Colonic mucosa (tissue), 4 donors: ENCODE results near the gene SMCO4. TPM values are rescaled to one million over a fixed set of nuclear protein-coding genes. Genes with fewer than 3 reads are reported as not detected.

ENCODE experiments used
- DNase-seq: peaks from one replicate; pipeline ENCODE4 v3.0.0-alpha.2; 2020
- H3K27ac ChIP-seq: fragments of 200-600 bp; one replicate; pipeline ENCODE4 v1.8.0; 2021
- H3K27me3 ChIP-seq: fragments of 200-600 bp; one replicate; pipeline ENCODE4 v1.8.0; 2021
- H3K36me3 ChIP-seq: fragments of 200-600 bp; one replicate; pipeline ENCODE4 v1.8.0; 2021
- H3K4me1 ChIP-seq: fragments of 200-600 bp; one replicate; pipeline ENCODE4 v1.8.0; 2021; ENCODE audit warnings: mild to moderate bottlenecking
- H3K4me3 ChIP-seq: fragments of 200-600 bp; one replicate; pipeline ENCODE4 v1.8.0; 2021
- H3K9ac ChIP-seq, 2 donors: one replicate each; pipeline ENCODE4 v1.7.0; 2013; ENCODE audit warnings: control low read depth in 2 of 2, low read depth in 2 of 2, low read length in 2 of 2
- H3K9me3 ChIP-seq: fragments of 200-600 bp; one replicate; pipeline ENCODE4 v1.8.0; 2021
- intact Hi-C: fragments of 100-400 bp; cut with DNase I; formaldehyde crosslinking; loops from one replicate; pipeline ENCODE4 v1.14.1; 2022
- total RNA-seq, 2 donors: library from RNA; stranded (reverse); fragmentation: NEBNext Ultra II Directional in 1 of 2; extraction: Animal tissue kit (Norgen Biotek cat#: 25700) in 1 of 2; gene quantifications; one replicate each; pipeline ENCODE4 v1.2.1, GENCODE V29; 2021
- TF ChIP-seq, protein P1 (sequence below): fragments of 200-600 bp; IDR thresholded peaks from one replicate; pipeline ENCODE4 v1.8.0; 2022; ENCODE audit warnings: antibody characterized with exemption, mild to moderate bottlenecking
- donor health status: healthy.
- donor health status: DM: no; HTN: no; CAD: no.
- donor health status: DM: no; HTN: no; CAD: no.

Gene SMCO4
- total RNA-seq, 2 donors from 2014 or later = 47.2 to 73.7 TPM

GRCh38 chr11:93487032-93487483, 56.1 kb downstream of the SMCO4 start:
- H3K4me1 ChIP-seq = peaks cover under 1% of the 10 kb centered on the region
- H3K9ac ChIP-seq = no peak overlapping the region
- no peaks in the 10 kb centered on the region for H3K9me3 ChIP-seq
- no peak overlapping the region for H3K27ac ChIP-seq
- no peaks in the 10 kb centered on the region for H3K27me3 ChIP-seq
- H3K36me3 ChIP-seq = no peaks in the 10 kb centered on the region
- no peak overlapping the region for H3K4me3 ChIP-seq
- intact Hi-C loops = no loop called here
- TF ChIP-seq, protein P1, sequence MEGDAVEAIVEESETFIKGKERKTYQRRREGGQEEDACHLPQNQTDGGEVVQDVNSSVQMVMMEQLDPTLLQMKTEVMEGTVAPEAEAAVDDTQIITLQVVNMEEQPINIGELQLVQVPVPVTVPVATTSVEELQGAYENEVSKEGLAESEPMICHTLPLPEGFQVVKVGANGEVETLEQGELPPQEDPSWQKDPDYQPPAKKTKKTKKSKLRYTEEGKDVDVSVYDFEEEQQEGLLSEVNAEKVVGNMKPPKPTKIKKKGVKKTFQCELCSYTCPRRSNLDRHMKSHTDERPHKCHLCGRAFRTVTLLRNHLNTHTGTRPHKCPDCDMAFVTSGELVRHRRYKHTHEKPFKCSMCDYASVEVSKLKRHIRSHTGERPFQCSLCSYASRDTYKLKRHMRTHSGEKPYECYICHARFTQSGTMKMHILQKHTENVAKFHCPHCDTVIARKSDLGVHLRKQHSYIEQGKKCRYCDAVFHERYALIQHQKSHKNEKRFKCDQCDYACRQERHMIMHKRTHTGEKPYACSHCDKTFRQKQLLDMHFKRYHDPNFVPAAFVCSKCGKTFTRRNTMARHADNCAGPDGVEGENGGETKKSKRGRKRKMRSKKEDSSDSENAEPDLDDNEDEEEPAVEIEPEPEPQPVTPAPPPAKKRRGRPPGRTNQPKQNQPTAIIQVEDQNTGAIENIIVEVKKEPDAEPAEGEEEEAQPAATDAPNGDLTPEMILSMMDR = no peak
- DNase-seq = no peak

DNA sequence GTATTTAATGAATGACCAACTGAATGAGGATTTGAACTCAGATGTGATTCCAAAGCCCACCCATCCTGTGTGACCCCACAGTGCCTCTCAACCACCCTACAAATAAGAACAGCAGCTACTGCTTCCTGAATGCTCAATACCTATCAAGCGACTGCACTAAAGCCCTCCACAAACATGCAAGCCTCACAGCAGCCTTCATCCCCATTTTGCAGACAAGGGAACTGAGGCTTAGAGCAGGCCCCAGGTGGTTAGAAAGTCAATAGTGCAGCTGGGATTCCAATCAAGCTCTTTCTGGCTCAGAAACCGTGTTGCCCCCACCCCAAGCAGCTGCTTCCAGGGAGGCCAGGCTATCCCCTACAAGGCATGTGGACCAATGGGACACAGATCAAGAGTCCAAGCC, 57.2 kb downstream of the SMCO4 start:
- TF ChIP-seq, protein P1 = no peak
- Histone ChIP-seq H3K36me3 (no peaks in the 10 kb centered on the region), H3K9ac (no peak overlapping the region), H3K27me3 (no peaks in the 10 kb centered on the region), H3K27ac (no peak overlapping the region), H3K4me1 (peaks cover 5% of the 10 kb centered on the region), H3K4me3 (no peak overlapping the region), H3K9me3 (no peaks in the 10 kb centered on the region)
- no peak for DNase-seq
- intact Hi-C loops = no loop called here

GRCh38 chr11:93484716-93485115, 58.5 kb downstream of the SMCO4 start:
- DNase-seq = no peak
- H3K27ac ChIP-seq = no peak overlapping the region
- no peaks in the 10 kb centered on the region for H3K9me3 ChIP-seq
- H3K4me3 ChIP-seq = no peak overlapping the region
- intact Hi-C loops = loop anchor here (5.0 kb wide), 1 partner anchor 58 kb away; the partner anchor contains the start of gene SMCO4
- H3K36me3 ChIP-seq = no peaks in the 10 kb centered on the region
- no peak overlapping the region for H3K9ac ChIP-seq
- TF ChIP-seq, protein P1 = no peak
- peaks cover 5% of the 10 kb centered on the region for H3K4me1 ChIP-seq
- H3K27me3 ChIP-seq = no peaks in the 10 kb centered on the region

- Histone ChIP-seq H3K9me3 (no peaks in the 10 kb centered on the region), H3K36me3 (no peaks in the 10 kb centered on the region), H3K4me1 (peaks cover 5% of the 10 kb centered on the region), H3K27ac (no peak overlapping the region), H3K4me3 (no peak overlapping the region), H3K9ac (no peak overlapping the region), H3K27me3 (no peaks in the 10 kb centered on the region)
- no peak for DNase-seq
- TF ChIP-seq, protein P1 = no peak
- intact Hi-C loops = loop anchor here (5.0 kb wide), 1 partner anchor 60 kb away; the partner anchor contains the start of gene SMCO4
Observed at GRCh38 chr11:93482556-93482955, 60.6 kb downstream of the SMCO4 start.

DNA sequence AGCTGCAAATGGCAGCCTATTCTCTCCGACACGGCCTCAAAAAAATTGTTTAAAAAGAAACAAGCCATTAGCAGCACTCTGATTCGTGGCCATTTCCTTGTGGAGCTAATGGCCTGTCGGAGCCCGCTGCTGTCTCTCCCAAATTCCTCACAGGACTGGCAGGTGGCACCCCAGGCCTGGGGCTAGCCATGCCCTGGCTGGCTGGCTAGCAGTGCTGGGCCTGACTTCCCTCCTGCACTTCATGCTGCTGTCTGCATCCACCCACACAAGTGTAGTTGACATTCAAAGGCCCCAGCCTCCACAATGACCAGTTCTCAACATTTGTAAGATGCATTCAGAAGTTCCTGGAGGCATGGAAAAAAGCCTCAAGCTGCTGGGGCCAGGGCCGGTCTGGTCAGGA, 61.5 kb downstream of the SMCO4 start:
- Histone ChIP-seq H3K36me3 (no peaks in the 10 kb centered on the region), H3K4me1 (peaks cover 5% of the 10 kb centered on the region), H3K9me3 (no peaks in the 10 kb centered on the region), H3K27ac (peak overlapping the region; percentile 49), H3K27me3 (no peaks in the 10 kb centered on the region), H3K9ac (no peak overlapping the region), H3K4me3 (no peak overlapping the region)
- TF ChIP-seq, protein P1 = no peak
- DNase-seq = no peak
- intact Hi-C loops = loop anchor here (5.0 kb wide), 1 partner anchor 61 kb away; the partner anchor contains the start of gene SMCO4
